ENCODE data around the gene TXNDC5. TPM values are rescaled to one million over a fixed set of nuclear protein-coding genes. Genes with fewer than 3 reads are reported as not detected.
A peak's percentile ranks its signal among the peaks of the same experiment; 100 is the strongest.

The TXNDC5 gene
- 100 to 1,000 TPM; 151 to 172 TPM for total RNA-seq

- Histone ChIP-seq H3K9me3 (no peaks in the 10 kb centered on the region), H3K4me3 (peak within 1 kb of the TSS; percentile 79), H3K27ac (peak within 1 kb of the TSS; percentile 48 to 58), H3K27me3 (replicated peaks; ENCODE audit: insufficient read depth) (no peaks in the 10 kb centered on the region), H3K36me3 (peaks cover 2% of the 10 kb centered on the region), H3K4me1 (ENCODE audit: control insufficient read depth in 1 of 2, low read depth in 2 of 2) (peaks cover 7 to 15% of the 10 kb centered on the region in 2 donors)
- TF ChIP-seq CTCF (IDR thresholded peaks at IDR 0.05), result no peak
- ATAC-seq (ENCODE audit: insufficient number of reproducible peaks, low FRiP score, low read depth) (peak; percentile 68), DNase-seq (ENCODE audit: low spot score) (no peak)
Observed at GRCh38 chr6:7910654-7911344, at the start of gene TXNDC5. Gene TXNDC5, minus strand, starts transcription at chr6:7910788. Its CDS starts 12 bp downstream, at chr6:7910776.

GRCh38 chr6:7960141-7960540, 49.6 kb upstream of the TXNDC5 start:
- TF ChIP-seq CTCF (IDR thresholded peaks at IDR 0.05), result no peak
- ATAC-seq (ENCODE audit: insufficient number of reproducible peaks, low FRiP score, low read depth) (no peak), DNase-seq (ENCODE audit: low spot score) (no peak)
- H3K36me3 ChIP-seq, result no peaks in the 10 kb centered on the region
- no peaks in the 10 kb centered on the region for H3K9me3 ChIP-seq
- H3K4me3 ChIP-seq, result no peak overlapping the region
- no peaks in the 10 kb centered on the region for H3K27me3 ChIP-seq (replicated peaks; ENCODE audit: insufficient read depth)
- H3K27ac ChIP-seq, result no peak overlapping the region
- H3K4me1 ChIP-seq (ENCODE audit: control insufficient read depth in 1 of 2, low read depth in 2 of 2), result no peaks in the 10 kb centered on the region

- TF ChIP-seq CTCF (IDR thresholded peaks at IDR 0.05), result no peak
- no peaks in the 10 kb centered on the region for H3K9me3 ChIP-seq
- no peaks in the 10 kb centered on the region for H3K27me3 ChIP-seq (replicated peaks; ENCODE audit: insufficient read depth)
- no peak overlapping the region for H3K27ac ChIP-seq
- ATAC-seq (ENCODE audit: insufficient number of reproducible peaks, low FRiP score, low read depth) (no peak), DNase-seq (ENCODE audit: low spot score) (no peak)
- no peaks in the 10 kb centered on the region for H3K4me1 ChIP-seq (ENCODE audit: control insufficient read depth in 1 of 2, low read depth in 2 of 2)
- H3K36me3 ChIP-seq, result no peaks in the 10 kb centered on the region
- no peak overlapping the region for H3K4me3 ChIP-seq
Observed at GRCh38 chr6:7959453-7959852, 48.9 kb upstream of the TXNDC5 start.

- Histone ChIP-seq H3K27me3 (replicated peaks; ENCODE audit: insufficient read depth) (no peaks in the 10 kb centered on the region), H3K4me1 (ENCODE audit: control insufficient read depth in 1 of 2, low read depth in 2 of 2) (no peaks in the 10 kb centered on the region), H3K36me3 (no peaks in the 10 kb centered on the region), H3K27ac (no peak overlapping the region), H3K9me3 (no peaks in the 10 kb centered on the region), H3K4me3 (no peak overlapping the region)
- no peak for ATAC-seq (ENCODE audit: insufficient number of reproducible peaks, low FRiP score, low read depth)
- TF ChIP-seq CTCF (IDR thresholded peaks at IDR 0.05), result no peak
- no peak for DNase-seq (ENCODE audit: low spot score)
Observed at GRCh38 chr6:7958464-7958863, 47.9 kb upstream of the TXNDC5 start.

- TF ChIP-seq CTCF (IDR thresholded peaks at IDR 0.05), result no peak
- no peak for DNase-seq (ENCODE audit: low spot score)
Observed at GRCh38 chr6:7956257-7956656, 45.7 kb upstream of the TXNDC5 start.

More at GRCh38 chr6:7956257-7956656, 45.7 kb upstream of the TXNDC5 start:
- no peaks in the 10 kb centered on the region for H3K9me3 ChIP-seq
- no peaks in the 10 kb centered on the region for H3K27me3 ChIP-seq (replicated peaks; ENCODE audit: insufficient read depth)
- no peaks in the 10 kb centered on the region for H3K36me3 ChIP-seq
- no peak overlapping the region for H3K4me3 ChIP-seq
- H3K27ac ChIP-seq, result no peak overlapping the region
- H3K4me1 ChIP-seq (ENCODE audit: control insufficient read depth in 1 of 2, low read depth in 2 of 2), result no peaks in the 10 kb centered on the region
- no peak for ATAC-seq (ENCODE audit: insufficient number of reproducible peaks, low FRiP score, low read depth)
